PFSK-1 (cell line): ENCODE data around the gene SORCS1.

ENCODE experiments used
- POLR2AphosphoS5 ChIP-seq: IDR thresholded peaks from 2 replicates; pipeline ENCODE4 v1.6.1; 2012; ENCODE audit warnings: low read depth, mild to moderate bottlenecking, control low read depth, low read length, moderate library complexity
- REST ChIP-seq, 2 experiments: IDR thresholded peaks; 2 replicates each; pipeline versions ENCODE4 v1.6.1 to v1.8.0; 2011 to 2012; ENCODE audit warnings: low read depth in 2 of 2, low read length in 2 of 2, control low read depth in 1 of 2, inconsistent platforms in 1 of 2, mild to moderate bottlenecking in 1 of 2, moderate library complexity in 1 of 2; ENCODE audit not compliant: insufficient read depth in 1 of 2
- TAF1 ChIP-seq: IDR thresholded peaks from 2 replicates; pipeline ENCODE4 v1.6.1; 2012; ENCODE audit warnings: low read length, control low read depth, borderline replicate concordance; ENCODE audit not compliant: insufficient read depth

GRCh38 chr10:107064075-107064474 is 100.4 kb downstream of the SORCS1 start:
- no peak for TF ChIP-seq TAF1
- no peak for TF ChIP-seq REST (IDR thresholded peaks at IDR 0.05; ENCODE audit: insufficient read depth in 1 of 2, low read depth in 2 of 2, low read length in 2 of 2)
- TF ChIP-seq POLR2AphosphoS5 = no peak
